Measurements from ENCODE around the gene KSR2. TPM values are rescaled to one million over a fixed set of nuclear protein-coding genes. Genes with fewer than 3 reads are reported as not detected.

Gene KSR2
- total RNA-seq, 1 donor from 2014 or later: not detected

GRCh38 chr12:117486840-117487659, 481.7 kb downstream of the KSR2 start:
- no peaks in the 10 kb centered on the region for H3K27me3 ChIP-seq (ENCODE audit: control insufficient read depth, insufficient read depth, low read length)
- FAIRE-seq (no peak), DNase-seq (ENCODE audit: low read depth) (peak; percentile 3)
- no peak for TF ChIP-seq CTCF (IDR thresholded peaks at IDR 0.05; ENCODE audit: insufficient read depth, low read length, severe bottlenecking)
- no peak overlapping the region for H3K4me3 ChIP-seq (ENCODE audit: low read depth, low read length)
- no peaks in the 10 kb centered on the region for H3K36me3 ChIP-seq (ENCODE audit: control insufficient read depth, insufficient read depth, low read length)

- FAIRE-seq: no peak
- no peaks in the 10 kb centered on the region for H3K27me3 ChIP-seq (ENCODE audit: control insufficient read depth, insufficient read depth, low read length)
- no peak for TF ChIP-seq CTCF (IDR thresholded peaks at IDR 0.05; ENCODE audit: insufficient read depth, low read length, severe bottlenecking)
Observed at GRCh38 chr12:117485984-117486839, 482.6 kb downstream of the KSR2 start.

GRCh38 chr12:117484901-117485300, 483.9 kb downstream of the KSR2 start:
- no peak for TF ChIP-seq CTCF (IDR thresholded peaks at IDR 0.05; ENCODE audit: insufficient read depth, low read length, severe bottlenecking)
- no peak for FAIRE-seq
- no peaks in the 10 kb centered on the region for H3K27me3 ChIP-seq (ENCODE audit: control insufficient read depth, insufficient read depth, low read length)
- no peak overlapping the region for H3K4me3 ChIP-seq (ENCODE audit: low read depth, low read length)
- no peaks in the 10 kb centered on the region for H3K36me3 ChIP-seq (ENCODE audit: control insufficient read depth, insufficient read depth, low read length)
- DNase-seq (ENCODE audit: low read depth): no peak

More at GRCh38 chr12:117485984-117486839, 482.6 kb downstream of the KSR2 start:
- Histone ChIP-seq H3K4me3 (ENCODE audit: low read depth, low read length) (no peak overlapping the region), H3K36me3 (ENCODE audit: control insufficient read depth, insufficient read depth, low read length) (no peaks in the 10 kb centered on the region)
- no peak for DNase-seq (ENCODE audit: low read depth)

GRCh38 chr12:117483501-117483900, 485.3 kb downstream of the KSR2 start:
- no peak overlapping the region for H3K4me3 ChIP-seq (ENCODE audit: low read depth, low read length)
- FAIRE-seq: no peak
- DNase-seq (ENCODE audit: low read depth): no peak

GRCh38 chr12:117481470-117481869, 487.3 kb downstream of the KSR2 start:
- no peak for TF ChIP-seq CTCF (IDR thresholded peaks at IDR 0.05; ENCODE audit: insufficient read depth, low read length, severe bottlenecking)
- FAIRE-seq (no peak), DNase-seq (ENCODE audit: low read depth) (peak; percentile 4)
- no peak overlapping the region for H3K4me3 ChIP-seq (ENCODE audit: low read depth, low read length)
- H3K36me3 ChIP-seq (ENCODE audit: control insufficient read depth, insufficient read depth, low read length): no peaks in the 10 kb centered on the region
- H3K27me3 ChIP-seq (ENCODE audit: control insufficient read depth, insufficient read depth, low read length): no peaks in the 10 kb centered on the region

More at GRCh38 chr12:117483501-117483900, 485.3 kb downstream of the KSR2 start:
- no peaks in the 10 kb centered on the region for H3K36me3 ChIP-seq (ENCODE audit: control insufficient read depth, insufficient read depth, low read length)
- no peak for TF ChIP-seq CTCF (IDR thresholded peaks at IDR 0.05; ENCODE audit: insufficient read depth, low read length, severe bottlenecking)
- H3K27me3 ChIP-seq (ENCODE audit: control insufficient read depth, insufficient read depth, low read length): no peaks in the 10 kb centered on the region
